ENCODE data around the gene RGS6.

RGS6 gene

DNA sequence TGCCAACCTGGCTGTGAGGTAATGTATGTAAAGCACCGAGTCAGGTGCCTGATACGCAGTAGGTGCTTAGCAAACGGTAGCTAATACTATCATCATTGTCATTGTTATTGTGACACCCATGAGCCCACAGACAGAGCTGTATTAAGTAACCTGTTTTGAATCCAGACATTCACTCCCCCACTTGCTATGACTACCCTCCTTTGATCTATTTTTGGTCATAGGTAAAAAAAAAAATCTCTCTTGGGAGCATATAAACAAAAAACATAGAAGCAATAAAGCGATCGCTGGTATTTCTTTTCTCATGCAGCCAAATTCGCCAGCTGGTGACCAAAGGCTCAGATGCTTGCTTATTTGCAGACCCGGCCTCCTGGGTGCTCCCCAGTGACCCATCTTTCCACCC lies 631.4 kb downstream of the RGS6 start:
- DNase-seq, result no peak

GRCh38 chr14:72565149-72565559 lies 632.9 kb downstream of the RGS6 start:
- no peak for DNase-seq

DNA sequence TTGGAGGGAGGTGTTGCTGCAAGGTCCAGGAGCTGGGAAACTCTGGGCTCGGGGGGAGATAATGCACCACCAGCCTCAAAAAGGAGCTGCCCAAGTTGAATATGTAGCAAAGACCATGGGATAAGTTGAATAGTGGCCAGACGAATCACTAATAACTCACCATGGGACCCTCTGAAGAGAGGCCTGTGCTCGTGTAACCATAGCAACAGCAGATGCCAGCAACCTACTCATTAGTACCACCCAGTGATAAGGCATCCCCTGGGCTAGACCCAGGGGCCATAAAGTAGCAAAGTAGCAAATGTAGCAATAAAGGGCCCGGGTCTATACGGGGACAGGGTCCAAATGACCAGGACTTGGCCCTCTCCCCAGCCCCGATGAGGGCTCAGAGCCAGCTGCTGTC lies 633.7 kb downstream of the RGS6 start:
- no peak for DNase-seq

- DNase-seq, result no peak
Measured at GRCh38 chr14:72567226-72567625, 635.0 kb downstream of the RGS6 start.

GRCh38 chr14:72568296-72568992 lies 636.2 kb downstream of the RGS6 start:
- DNase-seq, result no peak

DNA sequence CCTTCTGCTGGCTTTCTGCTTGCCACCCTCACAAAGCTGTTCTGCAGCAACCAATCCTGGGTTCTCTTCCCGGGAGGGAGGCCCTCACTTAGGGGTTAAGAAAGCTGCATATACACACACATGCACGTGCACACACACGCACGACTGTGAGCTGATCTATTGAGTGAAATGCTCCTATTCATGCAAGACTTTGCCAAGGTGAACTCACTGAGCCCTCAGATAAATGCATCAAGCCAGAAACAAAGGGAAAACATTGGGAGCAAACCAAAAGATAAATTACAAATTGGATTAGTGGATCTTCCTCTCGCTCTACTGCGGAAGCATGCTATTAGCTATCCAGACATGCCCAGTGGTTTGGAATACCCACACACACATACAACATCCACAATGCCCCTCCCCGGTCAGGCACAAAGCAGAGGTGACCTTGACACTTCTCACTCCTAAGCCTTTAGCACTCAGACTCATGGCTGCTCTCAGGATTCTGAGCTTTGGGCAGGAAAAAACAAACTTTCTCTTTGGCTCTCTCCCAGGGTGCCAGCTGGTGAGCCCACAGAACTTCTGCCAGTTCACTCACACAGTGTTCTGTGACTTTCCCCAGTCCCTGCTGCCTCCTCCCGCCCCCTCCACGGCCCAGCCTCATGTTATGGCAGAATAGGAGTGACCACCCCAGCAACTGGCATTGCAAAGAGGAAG lies 641.6 kb downstream of the RGS6 start:
- no peak for DNase-seq

- DNase-seq, result no peak
Measured at GRCh38 chr14:72574715-72575114, 642.5 kb downstream of the RGS6 start.

DNA sequence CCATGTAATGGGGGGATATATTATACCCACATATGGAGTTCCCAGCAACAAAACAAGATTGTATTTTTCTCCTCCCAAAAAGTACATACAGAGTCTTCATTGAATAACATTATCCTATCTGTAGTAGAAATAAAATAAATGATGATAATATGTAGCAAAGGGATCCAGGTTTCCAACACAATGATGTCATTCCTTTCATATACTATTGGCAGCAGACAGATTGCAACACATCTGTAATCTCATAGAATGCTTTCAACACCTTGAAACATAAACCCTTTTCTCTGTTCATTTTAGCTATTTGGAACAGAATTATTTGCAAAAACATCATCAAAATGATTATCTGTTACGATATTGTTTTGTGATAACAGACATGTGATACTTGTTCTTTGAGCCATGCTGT lies 644.0 kb downstream of the RGS6 start:
- DNase-seq, result no peak

DNA sequence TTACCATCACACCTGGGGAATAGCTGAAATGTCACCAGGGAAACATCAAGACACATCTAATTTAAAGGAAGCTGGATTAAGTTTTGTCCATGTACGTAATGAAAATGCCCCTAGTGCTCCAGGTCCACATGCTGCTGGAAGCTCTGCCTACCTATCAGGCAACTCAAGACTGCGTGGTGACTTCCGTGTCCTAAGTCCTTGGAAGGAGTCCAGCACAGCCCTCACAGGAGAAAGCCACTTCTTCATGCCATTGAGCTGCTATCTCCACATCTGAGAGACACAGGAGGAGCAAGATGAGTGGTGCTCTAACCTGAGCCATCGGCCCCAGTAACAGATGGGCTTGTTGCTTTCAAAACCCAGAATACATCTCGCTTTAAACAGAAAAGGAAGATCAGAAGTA lies 645.3 kb downstream of the RGS6 start:
- no peak for DNase-seq

DNA sequence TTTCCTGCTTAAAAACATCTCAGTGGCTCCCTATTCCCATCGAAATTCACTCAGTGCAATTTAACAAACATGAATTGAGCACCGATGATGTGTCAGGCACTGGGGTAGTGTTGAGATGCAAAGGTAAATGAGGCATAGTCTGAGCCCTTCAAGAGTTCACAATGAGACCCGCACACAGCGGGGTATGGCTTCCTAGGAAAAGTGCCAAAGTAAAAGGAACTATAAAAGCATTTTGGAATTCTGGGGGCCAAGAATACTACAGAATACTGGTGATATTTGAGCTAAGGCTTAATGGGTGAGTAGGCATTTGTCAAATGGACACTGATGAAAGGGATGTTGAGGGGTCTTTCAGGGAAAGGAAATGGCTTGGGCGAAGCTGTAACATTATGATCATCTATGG lies 646.3 kb downstream of the RGS6 start:
- no peak for DNase-seq

GRCh38 chr14:72582582-72582981 lies 650.4 kb downstream of the RGS6 start:
- DNase-seq, result no peak

- no peak for DNase-seq
Measured at GRCh38 chr14:72583316-72584272, 651.4 kb downstream of the RGS6 start.

GRCh38 chr14:72588521-72588920 lies 656.3 kb downstream of the RGS6 start:
- DNase-seq, result no peak

DNA sequence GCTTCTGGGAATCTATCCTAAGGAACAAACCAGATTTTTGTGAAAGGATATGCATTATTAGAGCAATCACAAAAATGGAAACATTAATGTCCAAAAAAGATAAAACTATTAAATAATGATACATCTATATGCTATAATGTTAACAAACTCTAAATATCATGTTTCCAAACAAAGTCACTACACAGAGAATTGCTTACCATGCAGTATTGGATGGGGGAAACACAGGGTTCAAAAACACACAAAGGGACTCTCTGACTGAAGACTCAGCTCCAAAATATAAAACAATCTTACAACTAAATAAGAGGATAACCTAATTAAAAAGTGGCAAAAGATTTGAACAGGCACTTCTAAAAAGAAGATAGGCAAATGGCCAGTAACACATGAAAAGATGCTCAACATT lies 657.4 kb downstream of the RGS6 start:
- DNase-seq, result no peak

DNA sequence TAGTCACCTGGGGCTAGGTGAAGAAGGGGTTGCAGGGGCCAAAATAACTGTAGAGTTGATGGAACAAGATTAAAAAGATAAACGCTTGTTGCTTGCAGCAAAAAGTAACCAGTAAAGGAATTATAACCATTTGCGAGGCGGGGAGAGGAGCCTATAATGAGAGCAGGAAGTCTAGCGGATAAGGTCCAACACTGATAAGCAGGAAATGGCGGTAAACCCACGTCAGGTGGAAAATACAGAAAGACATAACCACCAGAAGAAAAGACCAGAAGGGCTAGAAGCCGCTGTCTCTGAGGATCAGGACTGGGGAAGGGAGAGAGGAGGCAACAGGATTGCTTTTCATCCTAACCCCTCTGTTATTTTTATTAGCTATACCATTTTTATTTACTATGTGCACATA lies 658.3 kb downstream of the RGS6 start:
- no peak for DNase-seq

GRCh38 chr14:72591391-72591790 lies 659.2 kb downstream of the RGS6 start:
- no peak for DNase-seq

DNA sequence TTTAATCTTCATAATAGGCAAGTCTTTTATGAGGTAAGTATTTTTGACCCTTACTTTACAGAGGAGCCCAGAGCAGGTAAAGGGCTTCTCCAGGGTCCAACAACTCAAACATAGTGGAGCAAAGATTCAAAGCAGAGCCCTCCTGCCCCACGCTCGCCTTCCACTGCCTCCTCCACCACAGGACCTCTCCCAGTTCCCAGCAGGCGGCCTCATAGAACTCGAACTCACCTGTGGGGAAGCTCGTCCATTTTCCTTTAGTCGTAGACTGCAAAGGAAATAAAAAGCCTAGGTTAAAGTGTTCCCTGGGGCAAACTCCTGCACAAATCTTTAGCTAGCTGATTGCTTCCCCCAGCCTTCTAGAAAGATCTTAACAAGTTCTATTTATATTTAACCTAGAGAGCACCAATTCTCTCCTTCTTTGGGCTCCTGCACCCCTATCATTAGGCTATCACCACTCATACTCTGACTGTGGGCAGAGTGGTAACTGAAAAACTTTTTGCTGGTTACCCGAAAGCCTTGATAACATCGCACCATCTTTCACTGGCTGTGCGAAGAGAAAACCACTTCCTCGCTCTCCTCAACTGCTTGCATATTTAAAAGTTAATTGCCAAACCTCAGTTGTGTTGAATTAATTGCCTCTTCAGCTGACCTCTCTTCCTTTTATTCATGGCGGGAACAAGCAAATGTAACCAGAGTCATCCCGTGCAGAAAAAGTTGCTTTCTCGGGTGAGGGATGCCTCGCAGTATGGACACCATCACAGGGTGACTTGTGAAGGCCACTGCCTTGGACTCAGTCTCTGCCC lies 662.1 kb downstream of the RGS6 start:
- peak; percentile 32 for DNase-seq

- no peak for DNase-seq
Measured at GRCh38 chr14:72595152-72595862, 663.1 kb downstream of the RGS6 start.

- no peak for DNase-seq
Measured at GRCh38 chr14:72597252-72598233, 665.3 kb downstream of the RGS6 start.

DNA sequence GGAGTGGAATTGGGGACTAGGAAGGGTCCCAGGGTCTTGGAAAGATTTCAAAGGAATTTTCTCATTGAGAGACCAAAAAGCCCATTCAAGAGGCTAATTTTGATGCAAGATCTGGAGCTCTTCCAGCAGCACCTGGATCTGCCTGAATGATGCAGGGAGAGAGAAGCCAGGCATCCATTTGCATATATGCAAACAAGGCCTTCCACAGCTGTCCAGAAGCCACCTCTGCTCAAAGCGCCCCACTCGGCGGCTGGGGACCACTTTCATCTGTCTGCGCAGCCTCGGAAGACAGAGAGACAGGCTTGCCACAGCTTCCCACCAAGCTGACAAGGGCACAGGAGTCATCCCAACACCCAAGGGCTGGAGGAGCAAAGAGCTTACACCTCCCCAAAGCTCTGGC lies 666.1 kb downstream of the RGS6 start:
- no peak for DNase-seq

All from activated effector memory CD4-positive, alpha-beta T cell treated with Interleukin-2 at 50 U/mL for 16 hours (primary cell).